Adrenal gland (tissue), 5 donors: ENCODE data around the gene TOX2.

Experiments used
- POLR2A ChIP-seq, 2 donors: fragments of 450-650 bp; IDR thresholded peaks; one replicate each; pipeline ENCODE4 v1.6.1; 2017; ENCODE audit warnings: antibody characterized with exemption in 2 of 2, mild to moderate bottlenecking in 2 of 2, moderate library complexity in 1 of 2
- TF ChIP-seq, protein P1 (sequence below), 6 experiments: fragments of 450-650 bp in 4 of 6; fragments of 200-600 bp in 2 of 6; sonication (generic) in 1 of 6; IDR thresholded peaks; 1 replicate in 5 of 6; 2 replicates in 1 of 6; pipeline versions ENCODE4 v1.5.1 to v1.8.0; 2016 to 2021; ENCODE audit warnings: antibody characterized with exemption in 6 of 6, mild to moderate bottlenecking in 2 of 6, moderate library complexity in 1 of 6
- donor health status: DM: no; HTN: no; CAD: no.

GRCh38 chr20:44099832-44100231 lies 185.2 kb downstream of the TOX2 start:
- TF ChIP-seq, protein P1, sequence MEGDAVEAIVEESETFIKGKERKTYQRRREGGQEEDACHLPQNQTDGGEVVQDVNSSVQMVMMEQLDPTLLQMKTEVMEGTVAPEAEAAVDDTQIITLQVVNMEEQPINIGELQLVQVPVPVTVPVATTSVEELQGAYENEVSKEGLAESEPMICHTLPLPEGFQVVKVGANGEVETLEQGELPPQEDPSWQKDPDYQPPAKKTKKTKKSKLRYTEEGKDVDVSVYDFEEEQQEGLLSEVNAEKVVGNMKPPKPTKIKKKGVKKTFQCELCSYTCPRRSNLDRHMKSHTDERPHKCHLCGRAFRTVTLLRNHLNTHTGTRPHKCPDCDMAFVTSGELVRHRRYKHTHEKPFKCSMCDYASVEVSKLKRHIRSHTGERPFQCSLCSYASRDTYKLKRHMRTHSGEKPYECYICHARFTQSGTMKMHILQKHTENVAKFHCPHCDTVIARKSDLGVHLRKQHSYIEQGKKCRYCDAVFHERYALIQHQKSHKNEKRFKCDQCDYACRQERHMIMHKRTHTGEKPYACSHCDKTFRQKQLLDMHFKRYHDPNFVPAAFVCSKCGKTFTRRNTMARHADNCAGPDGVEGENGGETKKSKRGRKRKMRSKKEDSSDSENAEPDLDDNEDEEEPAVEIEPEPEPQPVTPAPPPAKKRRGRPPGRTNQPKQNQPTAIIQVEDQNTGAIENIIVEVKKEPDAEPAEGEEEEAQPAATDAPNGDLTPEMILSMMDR (IDR thresholded peaks at IDR 0.05), result no peak
- no peak for TF ChIP-seq POLR2A (IDR thresholded peaks at IDR 0.05)
